Heart right ventricle (tissue), 16 donors: ENCODE data around the gene PBX4. TPM values are rescaled to one million over a fixed set of nuclear protein-coding genes. Genes with fewer than 3 reads are reported as not detected.

Source experiments
- ATAC-seq, 8 donors: fragments of 200-7000 bp; cut with Tn5 transposase; one replicate each; pipeline ENCODE4 v1.9.1; 2020; ENCODE audit warnings: mild to moderate bottlenecking in 8 of 8, moderate library complexity in 8 of 8, moderate number of reproducible peaks in 1 of 8
- DNase-seq, 2 donors: peaks; one replicate each; pipeline ENCODE4 v3.0.0-alpha.2; 2020
- H3K27ac ChIP-seq, 10 donors: fragments of 200-600 bp; sonication (generic) in 2 of 10; one replicate each; pipeline versions ENCODE4 v1.5.0 to v1.8.0; 2020 to 2022; ENCODE audit warnings: mild to moderate bottlenecking in 3 of 10
- H3K27me3 ChIP-seq, 7 donors: fragments of 200-600 bp; one replicate each; pipeline ENCODE4 v1.8.0; 2021 to 2022; ENCODE audit warnings: mild to moderate bottlenecking in 2 of 7
- H3K36me3 ChIP-seq, 9 donors: fragments of 200-600 bp; sonication (generic) in 1 of 9; one replicate each; pipeline versions ENCODE4 v1.5.0 to v1.8.0; 2020 to 2022; ENCODE audit warnings: mild to moderate bottlenecking in 2 of 9
- H3K4me1 ChIP-seq, 9 donors: fragments of 200-600 bp; sonication (generic) in 1 of 9; one replicate each; pipeline versions ENCODE4 v1.5.0 to v1.8.0; 2020 to 2022; ENCODE audit warnings: mild to moderate bottlenecking in 4 of 9
- H3K4me3 ChIP-seq, 10 donors: fragments of 200-600 bp; sonication (generic) in 2 of 10; one replicate each; pipeline versions ENCODE4 v1.5.0 to v1.8.0; 2020 to 2022; ENCODE audit warnings: mild to moderate bottlenecking in 7 of 10, moderate library complexity in 2 of 10
- H3K9me3 ChIP-seq, 11 donors: fragments of 200-600 bp in 10 of 11; sonication (generic) in 2 of 11; one replicate each; pipeline versions ENCODE4 v1.5.0 to v1.8.0; 2013 to 2022; ENCODE audit warnings: mild to moderate bottlenecking in 2 of 11, control low read depth in 1 of 11, moderate library complexity in 1 of 11
- WGBS, 2 donors: extraction: QIAGEN DNeasy Blood & Tissue Kit; methylation state at CpG; one replicate each; pipeline ENCODE4 v1.1.7; 2013; ENCODE audit warnings: inconsistent platforms in 1 of 2; 5-methylcytosine and 5-hydroxymethylcytosine counted together
- intact Hi-C, 10 donors: fragments of 100-400 bp; cut with DNase I; formaldehyde crosslinking; loops; one replicate each; pipeline versions ENCODE4 v1.11.1 to v1.14.2; 2022
- polyA plus RNA-seq, 2 donors: library from polyadenylated mRNA; stranded (reverse); fragments of 200-250 nt; gene quantifications; one replicate each; pipeline ENCODE4 v1.2.3, GENCODE V29; 2013
- total RNA-seq, 10 donors: library from RNA; stranded (reverse); fragmentation: NEBNext Ultra II Directional in 3 of 10; extraction: Animal tissue kit (Norgen Biotek cat#: 25700) in 3 of 10; gene quantifications; one replicate each; pipeline versions ENCODE4 v1.2.1 to v1.2.4, GENCODE V29; 2021 to 2023
- TF ChIP-seq, protein P1 (sequence below), 9 donors: fragments of 200-600 bp; sonication (generic) in 2 of 9; IDR thresholded peaks; one replicate each; pipeline versions ENCODE4 v1.5.0 to v1.8.0; 2021 to 2022; ENCODE audit warnings: antibody characterized with exemption in 9 of 9, mild to moderate bottlenecking in 5 of 9, moderate library complexity in 1 of 9
- donor health status: Arrhythmogenic right ventricular cardiomyopathy.
- donor health status: ischemic (EF 13 %, LVEDD 7.1; RV severe dilation, severe dysfunction).
- donor health status: healthy with polysubstance abuse.
- donor health status: DM: no; HTN: yes; CAD: no.
- donor health status: DM: no; HTN: no; CAD: no.
- donor health status: ischemic (EF 25% LVEDD 6.9; RV normal size, moderate dysfunction).
- donor health status: ischemic (EF 25% LVEDD 5.7; RV mildly dilated, moderate dysfunction).
- donor health status: healthy.
- donor health status: DM: yes; HTN: yes; CAD: no.
- donor health status: Ischemic cardiomyopathy.
- donor health status: ischemic (EF 35%, LVEDD 5.7; RV mildly dilated, moderate dysfunction).
- donor health status: nonischemic (EF 11% LVEDD 7.7; RV severe dilation, severe dysfunction).
- donor health status: DM: yes; HTN: yes; CAD: no.
- donor health status: PGD.
- donor health status: ischemic (EF 29% LVEDD 5.4; RV normal size, mild dysfunction).
- donor health status: nonischemic (EF 23%, LVEDD 6.1; RV moderate dilation, normal function).

Gene PBX4
- total and polyA plus RNA-seq, 12 donors = 0.06 to 1.2 (median 0.36) TPM; not detected in 7

DNA sequence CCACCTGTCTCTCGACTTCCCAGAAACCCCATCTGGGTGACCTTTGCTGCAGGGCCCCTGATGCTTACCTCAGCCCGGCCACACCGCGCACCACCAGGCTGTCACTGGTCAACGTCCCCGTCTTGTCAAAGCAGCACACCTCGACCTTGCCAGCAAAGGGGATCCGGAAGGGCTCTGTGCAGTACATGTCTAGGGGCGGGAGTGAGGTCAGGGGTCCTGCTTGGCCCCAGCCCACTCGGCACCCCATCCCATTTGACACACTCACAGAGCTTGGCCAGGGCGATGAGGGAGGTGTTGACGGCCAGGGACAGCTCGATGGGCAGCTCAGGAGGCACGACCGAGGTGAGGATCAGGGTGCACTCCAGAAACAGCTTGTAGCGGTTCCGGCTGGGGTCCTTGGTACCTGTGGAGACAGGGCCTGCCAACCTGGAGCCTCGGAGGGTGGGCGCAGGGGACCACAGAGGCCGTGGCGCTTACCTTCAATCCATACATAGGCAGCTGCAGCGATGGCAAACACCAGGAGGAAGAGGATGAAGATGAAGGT, 36.6 kb upstream of the PBX4 start:
- WGBS, 2 donors = 93 to 95% methylated on average over 22 of the region's 22 CpGs
- ATAC-seq (no peak), DNase-seq (no peak)
- no peaks in the 10 kb centered on the region for H3K27me3 ChIP-seq
- H3K27ac ChIP-seq = no peak overlapping the region
- intact Hi-C loops = no loop called here
- peaks cover 7 to 100% (median 65%) of the 10 kb centered on the region in 9 donors for H3K36me3 ChIP-seq
- TF ChIP-seq, protein P1, sequence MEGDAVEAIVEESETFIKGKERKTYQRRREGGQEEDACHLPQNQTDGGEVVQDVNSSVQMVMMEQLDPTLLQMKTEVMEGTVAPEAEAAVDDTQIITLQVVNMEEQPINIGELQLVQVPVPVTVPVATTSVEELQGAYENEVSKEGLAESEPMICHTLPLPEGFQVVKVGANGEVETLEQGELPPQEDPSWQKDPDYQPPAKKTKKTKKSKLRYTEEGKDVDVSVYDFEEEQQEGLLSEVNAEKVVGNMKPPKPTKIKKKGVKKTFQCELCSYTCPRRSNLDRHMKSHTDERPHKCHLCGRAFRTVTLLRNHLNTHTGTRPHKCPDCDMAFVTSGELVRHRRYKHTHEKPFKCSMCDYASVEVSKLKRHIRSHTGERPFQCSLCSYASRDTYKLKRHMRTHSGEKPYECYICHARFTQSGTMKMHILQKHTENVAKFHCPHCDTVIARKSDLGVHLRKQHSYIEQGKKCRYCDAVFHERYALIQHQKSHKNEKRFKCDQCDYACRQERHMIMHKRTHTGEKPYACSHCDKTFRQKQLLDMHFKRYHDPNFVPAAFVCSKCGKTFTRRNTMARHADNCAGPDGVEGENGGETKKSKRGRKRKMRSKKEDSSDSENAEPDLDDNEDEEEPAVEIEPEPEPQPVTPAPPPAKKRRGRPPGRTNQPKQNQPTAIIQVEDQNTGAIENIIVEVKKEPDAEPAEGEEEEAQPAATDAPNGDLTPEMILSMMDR (IDR thresholded peaks at IDR 0.05) = no peak
- no peaks in the 10 kb centered on the region for H3K9me3 ChIP-seq
- H3K4me3 ChIP-seq = no peak overlapping the region
- peaks cover 0 to 6% (median 0%) of the 10 kb centered on the region in 9 donors for H3K4me1 ChIP-seq

DNA sequence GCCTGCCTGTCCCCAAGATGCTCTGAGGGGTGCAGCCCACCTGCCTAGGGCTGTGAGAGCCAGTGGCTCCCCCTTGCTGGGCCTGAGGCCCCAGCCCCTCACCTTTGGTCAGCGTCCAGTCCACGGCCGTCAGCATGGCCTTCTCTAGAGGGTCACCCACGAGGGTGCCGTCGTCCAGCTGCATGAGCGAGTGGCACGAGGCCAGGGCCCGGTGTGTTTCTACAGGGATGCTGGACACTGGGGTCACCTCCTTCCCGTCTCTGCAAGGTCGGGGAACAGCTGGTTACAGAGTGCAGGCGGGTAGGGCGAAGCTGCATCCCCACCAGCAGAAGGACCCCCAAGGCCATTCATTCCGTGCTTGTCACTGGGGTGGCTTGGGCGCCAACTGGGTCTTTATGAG, 36.0 kb upstream of the PBX4 start:
- TF ChIP-seq, protein P1 (IDR thresholded peaks at IDR 0.05) = no peak
- Histone ChIP-seq H3K4me3 (no peak overlapping the region), H3K9me3 (no peaks in the 10 kb centered on the region), H3K4me1 (peaks cover 0 to 6% (median 0%) of the 10 kb centered on the region in 9 donors), H3K27me3 (no peaks in the 10 kb centered on the region), H3K27ac (no peak overlapping the region), H3K36me3 (peaks cover 7 to 100% (median 66%) of the 10 kb centered on the region in 9 donors)
- intact Hi-C loops = no loop called here
- 90 to 95% methylated on average over 15 of the region's 15 CpGs for WGBS, 2 donors
- no peak for DNase-seq
- no peak for ATAC-seq

DNA sequence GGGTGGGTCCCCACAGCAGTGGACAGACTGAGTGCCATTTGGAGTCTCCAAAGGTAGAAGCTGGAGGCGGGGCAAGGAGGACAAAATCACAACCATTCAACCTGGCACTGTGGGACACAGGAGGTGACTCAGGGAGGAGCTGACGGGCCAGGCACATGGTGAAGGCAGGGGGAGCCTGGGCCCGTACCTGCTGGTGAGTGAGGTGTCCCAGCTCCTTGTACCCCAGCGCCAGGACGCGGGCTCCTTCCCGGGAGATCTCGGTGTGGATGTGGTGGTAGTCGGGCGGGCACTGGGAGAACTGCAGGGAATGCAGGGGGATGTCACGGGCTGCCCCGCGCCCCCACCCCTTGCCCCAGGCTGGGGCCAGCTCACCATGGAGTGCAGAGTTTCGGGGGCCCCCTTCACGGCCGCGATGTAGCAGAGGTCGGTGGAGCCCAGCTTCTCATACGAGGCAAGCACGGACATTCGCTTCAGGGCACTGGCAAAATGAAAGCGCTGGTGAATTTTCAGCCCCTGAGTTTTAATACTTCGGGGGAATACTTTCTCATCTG, 35.2 kb upstream of the PBX4 start:
- TF ChIP-seq, protein P1 (IDR thresholded peaks at IDR 0.05) = no peak
- ATAC-seq (no peak), DNase-seq (no peak)
- no peaks in the 10 kb centered on the region for H3K27me3 ChIP-seq
- H3K36me3 ChIP-seq = peaks cover 7 to 100% (median 67%) of the 10 kb centered on the region in 9 donors
- intact Hi-C loops = no loop called here
- no peaks in the 10 kb centered on the region for H3K9me3 ChIP-seq
- peaks cover 0 to 6% (median 0%) of the 10 kb centered on the region in 9 donors for H3K4me1 ChIP-seq
- no peak overlapping the region for H3K27ac ChIP-seq
- H3K4me3 ChIP-seq = no peak overlapping the region
- 96 to 97% methylated on average over 23 of the region's 23 CpGs for WGBS, 2 donors

- intact Hi-C loops = no loop called here
- H3K27me3 ChIP-seq = no peaks in the 10 kb centered on the region
- 92 to 93% methylated on average over 24 of the region's 24 CpGs for WGBS, 2 donors
- no peak for ATAC-seq
- DNase-seq = no peak
- TF ChIP-seq, protein P1 (IDR thresholded peaks at IDR 0.05) = no peak
- H3K9me3 ChIP-seq = no peaks in the 10 kb centered on the region
- peaks cover 0 to 6% (median 0%) of the 10 kb centered on the region in 9 donors for H3K4me1 ChIP-seq
- no peak overlapping the region for H3K4me3 ChIP-seq
- H3K27ac ChIP-seq = no peak overlapping the region
- H3K36me3 ChIP-seq = peaks cover 7 to 100% (median 66%) of the 10 kb centered on the region in 9 donors
These were observed 34.2 kb upstream of the PBX4 start for GRCh38 chr19:19652482-19653295.
